Endothelial cell of umbilical vein (primary cell): ENCODE measurements around the gene ANKRD13B. TPM values are rescaled to one million over a fixed set of nuclear protein-coding genes. Genes with fewer than 3 reads are reported as not detected.

Source experiments
- BruUV-seq: library from RNA; stranded (reverse); fragments of 400-500 nt; replicated peaks from 2 replicates; lab custom pipeline; 2021; lab: Mats Ljungman, UMichigan
- CTCF ChIA-PET: fragments of 300-600, 350-600 bp; sonication (Branson Sonifier 250); formaldehyde crosslinking; loops from one replicate; lab custom pipeline; 2021; ENCODE audit warnings: antibody characterized with exemption, inconsistent platforms; lab: Charles Lee
- POLR2A ChIA-PET: fragments of 300-600, 350-600 bp; sonication (Branson Sonifier 250); formaldehyde crosslinking; loops from one replicate; lab custom pipeline; 2021; ENCODE audit warnings: antibody characterized with exemption, inconsistent platforms; lab: Charles Lee
- DNase-seq: peaks from one replicate; pipeline ENCODE4 v3.0.0-alpha.2; 2011; ENCODE audit warnings: low read depth, low spot score
- FAIRE-seq: peaks from 2 replicates; lab custom pipeline; 2011; peaks lifted over from hg19 to GRCh38; lab: Jason Lieb, UNC
- H2AFZ ChIP-seq: 2 replicates; pipeline ENCODE4 v1.6.0; 2012; ENCODE audit warnings: low read depth, low read length, control low read depth, inconsistent platforms
- H3K27ac ChIP-seq: 2 replicates; pipeline ENCODE4 v1.5.1; 2011; ENCODE audit warnings: low read depth, mild to moderate bottlenecking, control low read depth, low read length, moderate library complexity; ENCODE audit not compliant: insufficient read depth
- H3K27me3 ChIP-seq, 2 experiments: 2 replicates each; pipeline versions ENCODE4 v1.6.0 to v1.6.1; 2011; ENCODE audit warnings: low read length in 2 of 2, mixed read lengths in 1 of 2; ENCODE audit not compliant: control insufficient read depth in 2 of 2, insufficient read depth in 2 of 2
- H3K36me3 ChIP-seq, 2 experiments: 2 replicates in 1 of 2; 3 replicates in 1 of 2; pipeline ENCODE4 v1.5.1; 2011; ENCODE audit warnings: low read length in 2 of 2, mild to moderate bottlenecking in 1 of 2, moderate library complexity in 1 of 2; ENCODE audit not compliant: control insufficient read depth in 2 of 2, insufficient read depth in 2 of 2; ENCODE audit errors: extremely low read depth in 1 of 2
- H3K4me1 ChIP-seq: 3 replicates; pipeline ENCODE4 v1.5.1; 2011; ENCODE audit warnings: mild to moderate bottlenecking, low read length; ENCODE audit not compliant: control insufficient read depth, insufficient read depth; ENCODE audit errors: extremely low read depth
- H3K4me2 ChIP-seq: 2 replicates; pipeline ENCODE4 v1.6.1; 2011; ENCODE audit warnings: low read length, control low read depth, mixed read lengths; ENCODE audit not compliant: insufficient read depth
- H3K4me3 ChIP-seq, 3 experiments: fragments of 200-600 bp in 1 of 3; sonication (generic), shearing (Covaris generic) in 1 of 3; replicated peaks in 1 of 3; 2 replicates each; pipeline ENCODE4 v1.5.1; 2011 to 2016; ENCODE audit warnings: control low read depth in 3 of 3, low read length in 3 of 3, mild to moderate bottlenecking in 2 of 3, inconsistent platforms in 1 of 3, low read depth in 1 of 3, moderate library complexity in 1 of 3; ENCODE audit not compliant: insufficient read depth in 1 of 3
- H3K79me2 ChIP-seq: 2 replicates; pipeline ENCODE4 v1.6.0; 2012; ENCODE audit warnings: low read length, inconsistent platforms; ENCODE audit not compliant: control insufficient read depth, insufficient read depth
- H3K9ac ChIP-seq: replicated peaks from 2 replicates; pipeline ENCODE3; 2011; ENCODE audit warnings: low read length, control low read depth; ENCODE audit not compliant: insufficient read depth; ENCODE audit errors: extremely low read depth
- H3K9me1 ChIP-seq: replicated peaks from 3 replicates; pipeline ENCODE4 v1.6.0; 2011; ENCODE audit warnings: mild to moderate bottlenecking, low read length; ENCODE audit not compliant: control insufficient read depth, insufficient read depth; ENCODE audit errors: extremely low read depth
- H3K9me3 ChIP-seq: replicated peaks from 2 replicates; pipeline ENCODE4 v1.5.1; 2012; ENCODE audit warnings: low read length, inconsistent platforms; ENCODE audit not compliant: control insufficient read depth, insufficient read depth
- H4K20me1 ChIP-seq: replicated peaks from 2 replicates; pipeline ENCODE3; 2011; ENCODE audit warnings: mild to moderate bottlenecking, low read length; ENCODE audit not compliant: control insufficient read depth, insufficient read depth; ENCODE audit errors: extremely low read depth
- EZH2 ChIP-seq: IDR thresholded peaks from 2 replicates; pipeline ENCODE4 v1.6.1; 2012; ENCODE audit warnings: borderline replicate concordance, low read depth, mild to moderate bottlenecking, moderate library complexity, low read length, inconsistent platforms; ENCODE audit not compliant: severe bottlenecking
- FOS ChIP-seq: IDR thresholded peaks from 2 replicates; pipeline ENCODE4 v1.6.1; 2011; ENCODE audit warnings: mild to moderate bottlenecking, low read length, moderate library complexity, borderline replicate concordance; ENCODE audit not compliant: insufficient read depth
- GATA2 ChIP-seq: IDR thresholded peaks from 2 replicates; pipeline ENCODE4 v1.7.0; 2011; ENCODE audit warnings: low read depth, mild to moderate bottlenecking, moderate library complexity, mixed read lengths, low read length; ENCODE audit not compliant: insufficient read length, insufficient read depth
- JUN ChIP-seq: IDR thresholded peaks from 2 replicates; pipeline ENCODE4 v1.6.1; 2011; ENCODE audit warnings: borderline replicate concordance, low read depth; ENCODE audit not compliant: insufficient read length, insufficient read depth
- MYC ChIP-seq: IDR thresholded peaks from one replicate; pipeline ENCODE4 v1.6.1; 2011; ENCODE audit warnings: mild to moderate bottlenecking, low read depth, low read length
- POLR2A ChIP-seq: IDR thresholded peaks from 2 replicates; pipeline ENCODE4 v1.6.1; 2012; ENCODE audit warnings: low read depth, mild to moderate bottlenecking, control low read depth, low read length
- POLR2AphosphoS5 ChIP-seq: IDR thresholded peaks from 2 replicates; pipeline ENCODE4 v1.6.1; 2012; ENCODE audit warnings: low read depth, mild to moderate bottlenecking, control low read depth, low read length, moderate library complexity; ENCODE audit not compliant: insufficient read depth
- dilution Hi-C: fragments of 300-500 bp; cut with MboI; formaldehyde crosslinking; loops from one replicate; pipeline ENCODE4 v1.15.0; 2019; ENCODE audit warnings: low sequenced_read_pairs; ENCODE audit not compliant: extremely low pct_ligation_motif_present
- intact Hi-C: fragments of 100-400 bp; cut with micrococcal nuclease; formaldehyde crosslinking; loops from one replicate; pipeline ENCODE4 v1.10.0; 2022
- polyA plus RNA-seq, 4 experiments: library from polyadenylated mRNA; depleted of rRNA in 3 of 4; stranded (reverse) in 3 of 4; unstranded in 1 of 4; fragments of >200 nt; gene quantifications; 2 replicates each; pipeline versions ENCODE4 v1.2.1 to v1.2.3, GENCODE V29; 2011 to 2012; ENCODE audit warnings: missing spikeins in 1 of 4
- total RNA-seq: library from RNA; stranded (reverse); gene quantifications from 2 replicates; pipeline ENCODE4 v1.2.3, GENCODE V29; 2021
- TF ChIP-seq, protein P1 (sequence below): IDR thresholded peaks from 2 replicates; pipeline ENCODE4 v1.6.1; 2011; ENCODE audit not compliant: insufficient read depth, insufficient read length
- TF ChIP-seq, protein P2 (sequence below), 2 donors: IDR thresholded peaks; 1 replicate in 1 of 2; 2 replicates in 1 of 2; pipeline ENCODE4 v1.5.1; 2011; ENCODE audit warnings: low read length in 2 of 2, mild to moderate bottlenecking in 2 of 2, moderate library complexity in 2 of 2, control low read depth in 1 of 2, inconsistent platforms in 1 of 2, low read depth in 1 of 2; ENCODE audit not compliant: insufficient read depth in 1 of 2; ENCODE audit errors: extremely low read depth in 1 of 2

Gene ANKRD13B
- total and polyA plus RNA-seq, 2 donors (not counting 3 experiments of a cell fraction or from before 2014, with no cell fraction given) = 21.1 to 23.2 TPM

DNA sequence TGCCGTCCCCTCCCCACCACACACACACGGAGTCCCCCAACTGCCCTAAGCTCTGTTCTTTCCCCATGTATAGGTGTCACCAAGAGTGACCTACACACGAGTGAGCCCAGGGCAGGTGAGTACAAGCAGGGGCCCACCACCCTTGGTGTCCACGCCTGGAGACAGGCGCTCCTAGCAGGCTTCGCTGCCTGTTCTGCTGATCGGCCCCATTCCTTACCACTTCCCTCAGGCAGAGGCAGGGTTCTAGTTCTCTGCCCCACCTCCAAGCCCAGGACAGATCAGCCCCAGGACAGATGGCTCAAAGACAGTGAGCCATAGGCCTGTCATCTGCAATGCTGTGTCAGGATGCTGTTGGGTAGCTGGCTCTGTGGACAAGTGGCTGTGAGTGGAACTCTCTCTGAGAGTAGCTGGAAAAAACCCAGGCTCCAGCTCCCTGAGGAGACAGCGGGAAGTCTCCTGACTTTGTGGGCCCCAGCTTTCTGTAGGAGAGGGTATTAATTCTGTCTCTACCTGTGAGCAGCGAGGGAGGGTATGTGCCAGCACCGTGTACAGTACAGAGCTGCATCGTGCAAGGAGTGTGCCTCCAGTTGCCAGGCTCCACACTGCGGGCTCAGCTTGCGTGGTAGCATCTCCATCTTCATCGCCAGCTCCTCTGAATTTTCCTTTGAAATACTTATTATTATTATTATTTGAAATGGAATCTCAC lies 23.5 kb upstream of the ANKRD13B start:
- dilution Hi-C loops = no loop called here
- H2AFZ ChIP-seq = peak overlapping the region; percentile 89
- POLR2A ChIA-PET = interaction anchor here (0.6 to 1.0 kb wide), 2 partner anchors 12 to 24 kb away, joined by 3 read pairs; partner anchors contain the start of gene ANKRD13B

More for the DNA sequence above, 23.5 kb upstream of the ANKRD13B start:
- Histone ChIP-seq H3K27me3 (no peaks in the 10 kb centered on the region), H3K4me2 (peak overlapping the region; percentile 74), H3K9me1 (no peaks in the 10 kb centered on the region), H3K79me2 (no peaks in the 10 kb centered on the region), H4K20me1 (no peaks in the 10 kb centered on the region), H3K36me3 (peaks cover 0 to 10% of the 10 kb centered on the region in 2 experiments), H3K27ac (peak overlapping the region; percentile 24), H3K4me3 (peak overlapping the region in 2 of 3 experiments; percentile 46 to 62), H3K9ac (peak overlapping the region; percentile 69), H3K4me1 (peaks cover 26% of the 10 kb centered on the region), H3K9me3 (no peaks in the 10 kb centered on the region)
- intact Hi-C loops = loop anchor here (5.0 kb wide), 3 partner anchors 48 to 277 kb away; partner anchors contain the start of genes NUFIP2 and TAOK1
- BruUV-seq = no TSS peak
- TF ChIP-seq GATA2 = no peak
- no peak for TF ChIP-seq POLR2AphosphoS5
- no peak for TF ChIP-seq EZH2
- TF ChIP-seq, protein P1, sequence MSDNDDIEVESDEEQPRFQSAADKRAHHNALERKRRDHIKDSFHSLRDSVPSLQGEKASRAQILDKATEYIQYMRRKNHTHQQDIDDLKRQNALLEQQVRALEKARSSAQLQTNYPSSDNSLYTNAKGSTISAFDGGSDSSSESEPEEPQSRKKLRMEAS = no peak
- no peak for TF ChIP-seq JUN
- no peak for TF ChIP-seq FOS
- no peak for TF ChIP-seq MYC
- TF ChIP-seq, protein P2, sequence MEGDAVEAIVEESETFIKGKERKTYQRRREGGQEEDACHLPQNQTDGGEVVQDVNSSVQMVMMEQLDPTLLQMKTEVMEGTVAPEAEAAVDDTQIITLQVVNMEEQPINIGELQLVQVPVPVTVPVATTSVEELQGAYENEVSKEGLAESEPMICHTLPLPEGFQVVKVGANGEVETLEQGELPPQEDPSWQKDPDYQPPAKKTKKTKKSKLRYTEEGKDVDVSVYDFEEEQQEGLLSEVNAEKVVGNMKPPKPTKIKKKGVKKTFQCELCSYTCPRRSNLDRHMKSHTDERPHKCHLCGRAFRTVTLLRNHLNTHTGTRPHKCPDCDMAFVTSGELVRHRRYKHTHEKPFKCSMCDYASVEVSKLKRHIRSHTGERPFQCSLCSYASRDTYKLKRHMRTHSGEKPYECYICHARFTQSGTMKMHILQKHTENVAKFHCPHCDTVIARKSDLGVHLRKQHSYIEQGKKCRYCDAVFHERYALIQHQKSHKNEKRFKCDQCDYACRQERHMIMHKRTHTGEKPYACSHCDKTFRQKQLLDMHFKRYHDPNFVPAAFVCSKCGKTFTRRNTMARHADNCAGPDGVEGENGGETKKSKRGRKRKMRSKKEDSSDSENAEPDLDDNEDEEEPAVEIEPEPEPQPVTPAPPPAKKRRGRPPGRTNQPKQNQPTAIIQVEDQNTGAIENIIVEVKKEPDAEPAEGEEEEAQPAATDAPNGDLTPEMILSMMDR (IDR thresholded peaks at IDR 0.05; ENCODE audit: extremely low read depth in 1 of 2, insufficient read depth in 1 of 2, low read depth in 1 of 2, low read length in 2 of 2) = no peak
- TF ChIP-seq POLR2A = no peak
- DNase-seq (no peak), FAIRE-seq (peak; percentile 21)
- CTCF ChIA-PET = interaction anchor here (1.0 to 8.8 kb wide), 5 partner anchors 18 to 199 kb away, joined by 3 to 105 read pairs (median 6); no protein-coding TSS in a partner anchor
